DMS53 treated with DMSO at 0.1 percent for 48 hours (cell line): Measurements from ENCODE around the gene FAM162A.
"Not testable (repeated sequence)": the region's sequence is repeated elsewhere in the genome, so short reads cannot be mapped to it uniquely, and the experiment has no call there.

Experiments used
- DNase-seq: peaks from one replicate; lab custom pipeline; 2025; ENCODE audit not compliant: unreplicated experiment; lab: John Stamatoyannopoulos, UW

The FAM162A gene

GRCh38 chr3:122415762-122416654 lies 32.0 kb downstream of the FAM162A start, which contains the start of gene WDR5B:
Gene WDR5B, minus strand, starts transcription at chr3:122416062. Its CDS starts 534 bp downstream, at chr3:122415528.
- no peak for DNase-seq

- no peak for DNase-seq
Measured at GRCh38 chr3:122416966-122417365, 33.0 kb downstream of the FAM162A start.

GRCh38 chr3:122421101-122421500 lies 37.1 kb downstream of the FAM162A start:
- no peak for DNase-seq

- no peak for DNase-seq
Measured at GRCh38 chr3:122421836-122422235, 37.9 kb downstream of the FAM162A start.

- no peak for DNase-seq
Measured at GRCh38 chr3:122427857-122428471, 44.0 kb downstream of the FAM162A start.

- DNase-seq = no peak
Measured at GRCh38 chr3:122430371-122430770, 46.4 kb downstream of the FAM162A start.

- no peak for DNase-seq
Measured at GRCh38 chr3:122435950-122436349, 52.0 kb downstream of the FAM162A start.

- DNase-seq = no peak
Measured at GRCh38 chr3:122443090-122443489, 59.1 kb downstream of the FAM162A start.

GRCh38 chr3:122443762-122444490 lies 59.9 kb downstream of the FAM162A start:
- not testable (repeated sequence) for DNase-seq

GRCh38 chr3:122444491-122444887 lies 60.5 kb downstream of the FAM162A start:
- not testable (repeated sequence) for DNase-seq

- DNase-seq = not testable (repeated sequence)
Measured at GRCh38 chr3:122448218-122448617, 64.2 kb downstream of the FAM162A start.

GRCh38 chr3:122451371-122451770 lies 67.4 kb downstream of the FAM162A start:
- DNase-seq = no peak

- DNase-seq = no peak
Measured at GRCh38 chr3:122456074-122456473, 72.1 kb downstream of the FAM162A start.

GRCh38 chr3:122457706-122458105 lies 73.7 kb downstream of the FAM162A start:
- DNase-seq = no peak

GRCh38 chr3:122458992-122459391 lies 75.0 kb downstream of the FAM162A start:
- DNase-seq = no peak

GRCh38 chr3:122461806-122462205 lies 77.8 kb downstream of the FAM162A start:
- no peak for DNase-seq
